Panc1 (cell line): Measurements from ENCODE around the gene PML. TPM values are rescaled to one million over a fixed set of nuclear protein-coding genes. Genes with fewer than 3 reads are reported as not detected.
A peak's percentile ranks its signal among the peaks of the same experiment; 100 is the strongest.

Experiments used
- ATAC-seq: fragments of 200-7000 bp; cut with Tn5 transposase; 2 replicates; pipeline ENCODE4 v1.9.1; 2020; ENCODE audit warnings: mild to moderate bottlenecking, moderate library complexity
- BruUV-seq: library from RNA; stranded (reverse); fragments of 400-500 nt; replicated peaks from 2 replicates; lab custom pipeline; 2021; lab: Mats Ljungman, UMichigan
- CTCF ChIA-PET: fragments of 300-600 bp; sonication (Branson Sonifier 250); formaldehyde crosslinking; loops from one replicate; lab custom pipeline; 2022; ENCODE audit warnings: antibody characterized with exemption; lab: Charles Lee
- POLR2A ChIA-PET: fragments of 300-600 bp; sonication (Branson Sonifier 250); formaldehyde crosslinking; loops from one replicate; lab custom pipeline; 2022; ENCODE audit warnings: antibody characterized with exemption; lab: Charles Lee
- DNase-seq: peaks from one replicate; pipeline ENCODE4 v3.0.0-alpha.2; 2010; ENCODE audit warnings: low read depth, low spot score
- H3K27ac ChIP-seq: 2 replicates; pipeline ENCODE4 v1.5.1; 2011; ENCODE audit warnings: mild to moderate bottlenecking, low read length, inconsistent platforms
- H3K27me3 ChIP-seq: fragments of 200-500 bp; sonication (Bioruptor generic); 2 replicates; pipeline ENCODE4 v1.6.0; 2014; ENCODE audit warnings: low read length, inconsistent platforms; ENCODE audit not compliant: control insufficient read depth, insufficient read depth
- H3K36me3 ChIP-seq: fragments of 200-500 bp; sonication (Bioruptor generic); 2 replicates; pipeline ENCODE4 v1.5.1; 2014; ENCODE audit warnings: inconsistent platforms, mild to moderate bottlenecking, low read length, moderate library complexity; ENCODE audit not compliant: control insufficient read depth, insufficient read depth
- H3K4me1 ChIP-seq: 2 replicates; pipeline ENCODE4 v1.5.1; 2011; ENCODE audit warnings: inconsistent platforms, mild to moderate bottlenecking, low read length, moderate library complexity; ENCODE audit not compliant: control insufficient read depth, insufficient read depth
- H3K4me3 ChIP-seq, 2 experiments: 2 replicates each; pipeline ENCODE4 v1.5.1; 2011 to 2012; ENCODE audit warnings: low read depth in 2 of 2, low read length in 2 of 2, mild to moderate bottlenecking in 2 of 2, inconsistent platforms in 1 of 2, moderate library complexity in 1 of 2
- H3K9me3 ChIP-seq: fragments of 200-500 bp; sonication (Bioruptor generic); 2 replicates; pipeline ENCODE4 v1.5.1; 2014; ENCODE audit warnings: low read depth, mild to moderate bottlenecking, inconsistent platforms, low read length, moderate library complexity; ENCODE audit not compliant: control insufficient read depth, insufficient read depth
- POLR2AphosphoS5 ChIP-seq: IDR thresholded peaks from 2 replicates; pipeline ENCODE4 v1.6.1; 2012; ENCODE audit warnings: mild to moderate bottlenecking, low read depth, low read length, moderate library complexity
- SIN3A ChIP-seq: IDR thresholded peaks from 2 replicates; pipeline ENCODE4 v1.6.1; 2012; ENCODE audit warnings: low read depth, mild to moderate bottlenecking, low read length, moderate library complexity, borderline replicate concordance; ENCODE audit not compliant: insufficient read depth
- TCF7L2 ChIP-seq: IDR thresholded peaks from 2 replicates; pipeline ENCODE4 v1.6.1; 2011; ENCODE audit warnings: mild to moderate bottlenecking, low read depth, low read length, inconsistent platforms
- in situ Hi-C: cut with HindIII; loops from 2 replicates; pipeline ENCODE4 v1.10.0; 2016; ENCODE audit warnings: low sequenced_read_pairs, low pct_unique_long_range_greater_than_20kb
- intact Hi-C: fragments of 100-400 bp; cut with micrococcal nuclease; formaldehyde crosslinking; loops from one replicate; pipeline ENCODE4 v1.10.0; 2022; ENCODE audit not compliant: unreplicated experiment
- total RNA-seq: library from RNA; stranded (reverse); gene quantifications from one replicate; pipeline ENCODE4 v1.2.1, GENCODE V29; 2021; ENCODE audit not compliant: unreplicated experiment
- TF ChIP-seq, protein P1 (sequence below): fragments of 450-650 bp; IDR thresholded peaks from 2 replicates; pipeline ENCODE4 v1.5.1; 2017; ENCODE audit warnings: mild to moderate bottlenecking
- TF ChIP-seq, protein P2 (sequence below), 2 experiments: IDR thresholded peaks; 2 replicates each; pipeline ENCODE4 v1.6.1; 2011 to 2012; ENCODE audit warnings: low read depth in 2 of 2, control low read depth in 1 of 2, low read length in 1 of 2, mild to moderate bottlenecking in 1 of 2, moderate library complexity in 1 of 2; ENCODE audit not compliant: insufficient read depth in 1 of 2

The PML gene
- total RNA-seq, 1 experiment from 2014 or later, result 52.2 TPM

- Histone ChIP-seq H3K9me3 (no peaks in the 10 kb centered on the region), H3K4me3 (no peak overlapping the region), H3K36me3 (no peaks in the 10 kb centered on the region), H3K27ac (no peak overlapping the region), H3K4me1 (no peaks in the 10 kb centered on the region), H3K27me3 (no peaks in the 10 kb centered on the region)
- CTCF ChIA-PET, result no interaction called here
- in situ Hi-C loops (no loop called here), intact Hi-C loops (no loop called here)
- BruUV-seq, result no TSS peak
- POLR2A ChIA-PET, result no interaction called here
- TF ChIP-seq SIN3A (no peak), TCF7L2 (no peak), POLR2AphosphoS5 (no peak)
- TF ChIP-seq, protein P1, sequence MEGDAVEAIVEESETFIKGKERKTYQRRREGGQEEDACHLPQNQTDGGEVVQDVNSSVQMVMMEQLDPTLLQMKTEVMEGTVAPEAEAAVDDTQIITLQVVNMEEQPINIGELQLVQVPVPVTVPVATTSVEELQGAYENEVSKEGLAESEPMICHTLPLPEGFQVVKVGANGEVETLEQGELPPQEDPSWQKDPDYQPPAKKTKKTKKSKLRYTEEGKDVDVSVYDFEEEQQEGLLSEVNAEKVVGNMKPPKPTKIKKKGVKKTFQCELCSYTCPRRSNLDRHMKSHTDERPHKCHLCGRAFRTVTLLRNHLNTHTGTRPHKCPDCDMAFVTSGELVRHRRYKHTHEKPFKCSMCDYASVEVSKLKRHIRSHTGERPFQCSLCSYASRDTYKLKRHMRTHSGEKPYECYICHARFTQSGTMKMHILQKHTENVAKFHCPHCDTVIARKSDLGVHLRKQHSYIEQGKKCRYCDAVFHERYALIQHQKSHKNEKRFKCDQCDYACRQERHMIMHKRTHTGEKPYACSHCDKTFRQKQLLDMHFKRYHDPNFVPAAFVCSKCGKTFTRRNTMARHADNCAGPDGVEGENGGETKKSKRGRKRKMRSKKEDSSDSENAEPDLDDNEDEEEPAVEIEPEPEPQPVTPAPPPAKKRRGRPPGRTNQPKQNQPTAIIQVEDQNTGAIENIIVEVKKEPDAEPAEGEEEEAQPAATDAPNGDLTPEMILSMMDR, result no peak
- TF ChIP-seq, protein P2, sequence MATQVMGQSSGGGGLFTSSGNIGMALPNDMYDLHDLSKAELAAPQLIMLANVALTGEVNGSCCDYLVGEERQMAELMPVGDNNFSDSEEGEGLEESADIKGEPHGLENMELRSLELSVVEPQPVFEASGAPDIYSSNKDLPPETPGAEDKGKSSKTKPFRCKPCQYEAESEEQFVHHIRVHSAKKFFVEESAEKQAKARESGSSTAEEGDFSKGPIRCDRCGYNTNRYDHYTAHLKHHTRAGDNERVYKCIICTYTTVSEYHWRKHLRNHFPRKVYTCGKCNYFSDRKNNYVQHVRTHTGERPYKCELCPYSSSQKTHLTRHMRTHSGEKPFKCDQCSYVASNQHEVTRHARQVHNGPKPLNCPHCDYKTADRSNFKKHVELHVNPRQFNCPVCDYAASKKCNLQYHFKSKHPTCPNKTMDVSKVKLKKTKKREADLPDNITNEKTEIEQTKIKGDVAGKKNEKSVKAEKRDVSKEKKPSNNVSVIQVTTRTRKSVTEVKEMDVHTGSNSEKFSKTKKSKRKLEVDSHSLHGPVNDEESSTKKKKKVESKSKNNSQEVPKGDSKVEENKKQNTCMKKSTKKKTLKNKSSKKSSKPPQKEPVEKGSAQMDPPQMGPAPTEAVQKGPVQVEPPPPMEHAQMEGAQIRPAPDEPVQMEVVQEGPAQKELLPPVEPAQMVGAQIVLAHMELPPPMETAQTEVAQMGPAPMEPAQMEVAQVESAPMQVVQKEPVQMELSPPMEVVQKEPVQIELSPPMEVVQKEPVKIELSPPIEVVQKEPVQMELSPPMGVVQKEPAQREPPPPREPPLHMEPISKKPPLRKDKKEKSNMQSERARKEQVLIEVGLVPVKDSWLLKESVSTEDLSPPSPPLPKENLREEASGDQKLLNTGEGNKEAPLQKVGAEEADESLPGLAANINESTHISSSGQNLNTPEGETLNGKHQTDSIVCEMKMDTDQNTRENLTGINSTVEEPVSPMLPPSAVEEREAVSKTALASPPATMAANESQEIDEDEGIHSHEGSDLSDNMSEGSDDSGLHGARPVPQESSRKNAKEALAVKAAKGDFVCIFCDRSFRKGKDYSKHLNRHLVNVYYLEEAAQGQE (IDR thresholded peaks at IDR 0.05; ENCODE audit: insufficient read depth in 1 of 2, low read depth in 2 of 2, low read length in 1 of 2), result no peak
- ATAC-seq (peak; percentile 74), DNase-seq (peak; percentile 77)
Observed at GRCh38 chr15:73956743-73957135, 37.8 kb upstream of the PML start.

GRCh38 chr15:73957276-73957675, 37.2 kb upstream of the PML start:
- H3K4me1 ChIP-seq, result no peaks in the 10 kb centered on the region
- intact Hi-C loops, result no loop called here
- no peaks in the 10 kb centered on the region for H3K36me3 ChIP-seq
- H3K9me3 ChIP-seq, result no peaks in the 10 kb centered on the region
- DNase-seq, result no peak
- in situ Hi-C loops, result no loop called here
- no peak for TF ChIP-seq POLR2AphosphoS5
- TF ChIP-seq, protein P2 (IDR thresholded peaks at IDR 0.05; ENCODE audit: insufficient read depth in 1 of 2, low read depth in 2 of 2, low read length in 1 of 2), result no peak
- TF ChIP-seq SIN3A, result no peak
- TF ChIP-seq, protein P1, result no peak
- TF ChIP-seq TCF7L2, result no peak
- H3K27me3 ChIP-seq, result no peaks in the 10 kb centered on the region
- no TSS peak for BruUV-seq
- peak; percentile 12; the same call in 1 of the 2 replicates for ATAC-seq
- H3K4me3 ChIP-seq, result no peak overlapping the region
- no peak overlapping the region for H3K27ac ChIP-seq
- POLR2A ChIA-PET, result no interaction called here
- CTCF ChIA-PET, result no interaction called here
